H9 (cell line): ENCODE results near the gene ST14. TPM values are rescaled to one million over a fixed set of nuclear protein-coding genes. Genes with fewer than 3 reads are reported as not detected.

Experiments
- DNase-seq: peaks from one replicate; pipeline ENCODE4 v3.0.0-alpha.2; 2017
- H2AFZ ChIP-seq: one replicate; pipeline ENCODE4 v1.6.1; 2013; ENCODE audit warnings: mild to moderate bottlenecking, low read length, control low read depth, moderate library complexity
- H2AK5ac ChIP-seq: 2 replicates; pipeline ENCODE4 v1.6.1; 2013; ENCODE audit warnings: low read length, control low read depth, mixed read lengths; ENCODE audit not compliant: insufficient read length
- H2BK120ac ChIP-seq: one replicate; pipeline ENCODE4 v1.6.1; 2013; ENCODE audit warnings: low read depth, mild to moderate bottlenecking, low read length, control low read depth, inconsistent platforms; ENCODE audit not compliant: poor library complexity, severe bottlenecking
- H2BK12ac ChIP-seq: 2 replicates; pipeline ENCODE4 v1.6.1; 2013; ENCODE audit warnings: low read length, control low read depth, mixed read lengths, low read depth; ENCODE audit not compliant: insufficient read length
- H2BK15ac ChIP-seq: 2 replicates; pipeline ENCODE4 v1.6.1; 2013; ENCODE audit warnings: low read depth, low read length, control low read depth
- H2BK20ac ChIP-seq: one replicate; pipeline ENCODE4 v1.6.1; 2013; ENCODE audit warnings: low read depth, mild to moderate bottlenecking, low read length, control low read depth, inconsistent platforms; ENCODE audit not compliant: poor library complexity, severe bottlenecking
- H2BK5ac ChIP-seq: 2 replicates; pipeline ENCODE4 v1.6.1; 2013; ENCODE audit warnings: low read length, control low read depth, mixed read lengths; ENCODE audit not compliant: insufficient read length
- H3K14ac ChIP-seq: 2 replicates; pipeline ENCODE4 v1.6.1; 2013; ENCODE audit warnings: low read length, control low read depth; ENCODE audit not compliant: insufficient read depth
- H3K18ac ChIP-seq: 2 replicates; pipeline ENCODE4 v1.6.1; 2013; ENCODE audit warnings: low read depth, mild to moderate bottlenecking, mixed read lengths, low read length, control low read depth; ENCODE audit not compliant: insufficient read length
- H3K23ac ChIP-seq: 2 replicates; pipeline ENCODE4 v1.6.1; 2013; ENCODE audit warnings: low read length, control low read depth, mixed read lengths, low read depth; ENCODE audit not compliant: insufficient read length
- H3K23me2 ChIP-seq: 2 replicates; pipeline ENCODE4 v1.6.1; 2013; ENCODE audit warnings: low read depth, mild to moderate bottlenecking, mixed read lengths, low read length, control low read depth; ENCODE audit not compliant: insufficient read length, poor library complexity, severe bottlenecking
- H3K27ac ChIP-seq: 2 replicates; pipeline ENCODE4 v1.5.1; 2013; ENCODE audit warnings: low read length, control low read depth, mixed read lengths, low read depth; ENCODE audit not compliant: insufficient read length
- H3K27me3 ChIP-seq: 2 replicates; pipeline ENCODE4 v1.6.1; 2013; ENCODE audit warnings: low read length, control low read depth, inconsistent platforms; ENCODE audit not compliant: insufficient read depth
- H3K4ac ChIP-seq: 2 replicates; pipeline ENCODE4 v1.6.1; 2013; ENCODE audit warnings: low read depth, mild to moderate bottlenecking, control low read depth, inconsistent platforms, low read length, moderate library complexity
- H3K4me1 ChIP-seq: 2 replicates; pipeline ENCODE4 v1.6.1; 2013; ENCODE audit warnings: low read length, control low read depth, inconsistent platforms; ENCODE audit not compliant: insufficient read depth
- H3K4me2 ChIP-seq: 2 replicates; pipeline ENCODE4 v1.6.1; 2013; ENCODE audit warnings: low read length, control low read depth, mixed read lengths; ENCODE audit not compliant: insufficient read length, insufficient read depth
- H3K56ac ChIP-seq: 2 replicates; pipeline ENCODE4 v1.6.1; 2013; ENCODE audit warnings: low read depth, mild to moderate bottlenecking, mixed read lengths, low read length, control low read depth; ENCODE audit not compliant: insufficient read length
- H3K79me1 ChIP-seq: 2 replicates; pipeline ENCODE4 v1.6.1; 2013; ENCODE audit warnings: low read depth, mild to moderate bottlenecking, moderate library complexity, low read length, control low read depth, inconsistent platforms; ENCODE audit not compliant: insufficient read depth, poor library complexity, severe bottlenecking
- H3K79me2 ChIP-seq: 2 replicates; pipeline ENCODE4 v1.6.1; 2013; ENCODE audit warnings: low read length, control low read depth, inconsistent platforms; ENCODE audit not compliant: insufficient read depth
- H3K9ac ChIP-seq: 2 replicates; pipeline ENCODE4 v1.6.1; 2013; ENCODE audit warnings: low read length, control low read depth, mixed read lengths; ENCODE audit not compliant: insufficient read length; ENCODE audit errors: extremely low read depth
- H3K9me3 ChIP-seq: one replicate; pipeline ENCODE4 v1.6.1; 2013; ENCODE audit warnings: low read depth, low read length, inconsistent platforms; ENCODE audit not compliant: control insufficient read depth
- H3T11ph ChIP-seq: one replicate; pipeline ENCODE4 v1.6.1; 2013; ENCODE audit warnings: mild to moderate bottlenecking, low read length, control low read depth, inconsistent platforms
- H4K20me1 ChIP-seq: one replicate; pipeline ENCODE4 v1.6.1; 2013; ENCODE audit not compliant: control insufficient read depth, insufficient read length, insufficient read depth
- H4K5ac ChIP-seq: 2 replicates; pipeline ENCODE4 v1.6.1; 2013; ENCODE audit warnings: low read depth, mild to moderate bottlenecking, mixed read lengths, low read length, control low read depth; ENCODE audit not compliant: insufficient read length
- H4K8ac ChIP-seq: replicated peaks from 2 replicates; pipeline ENCODE4 v1.6.1; 2013; ENCODE audit warnings: low read length, control low read depth, mixed read lengths, low read depth; ENCODE audit not compliant: insufficient read length
- H4K91ac ChIP-seq: 2 replicates; pipeline ENCODE4 v1.6.1; 2013; ENCODE audit warnings: low read depth, mild to moderate bottlenecking, moderate library complexity, mixed read lengths, low read length, control low read depth; ENCODE audit not compliant: insufficient read length
- H3K27ac Mint-ChIP-seq, 3 experiments: 2 replicates in 2 of 3; 3 replicates in 1 of 3; pipeline ENCODE4 v1.8.0; 2020 to 2021; ENCODE audit warnings: mixed read lengths in 3 of 3, mild to moderate bottlenecking in 1 of 3, moderate library complexity in 1 of 3
- H3K27me3 Mint-ChIP-seq: 2 replicates; pipeline ENCODE4 v1.8.0; 2021; ENCODE audit warnings: low read depth, mild to moderate bottlenecking, moderate library complexity, mixed read lengths
- H3K36me3 Mint-ChIP-seq, 3 experiments: 2 replicates in 2 of 3; 3 replicates in 1 of 3; pipeline ENCODE4 v1.8.0; 2020 to 2021; ENCODE audit warnings: low read depth in 3 of 3, mixed read lengths in 3 of 3; ENCODE audit not compliant: insufficient read depth in 1 of 3
- H3K4me1 Mint-ChIP-seq, 2 experiments: 2 replicates each; pipeline ENCODE4 v1.8.0; 2020; ENCODE audit warnings: mixed read lengths in 2 of 2
- H3K4me3 Mint-ChIP-seq, 2 experiments: 2 replicates in 1 of 2; 3 replicates in 1 of 2; pipeline ENCODE4 v1.8.0; 2020 to 2021; ENCODE audit warnings: mild to moderate bottlenecking in 2 of 2, mixed read lengths in 2 of 2, moderate library complexity in 1 of 2
- H3K9me3 Mint-ChIP-seq, 2 experiments: 2 replicates in 1 of 2; 3 replicates in 1 of 2; pipeline ENCODE4 v1.8.0; 2020; ENCODE audit warnings: mild to moderate bottlenecking in 2 of 2, mixed read lengths in 2 of 2, moderate library complexity in 1 of 2
- CTCF ChIP-seq: fragments of 200-600 bp; sonication (generic); conservative IDR thresholded peaks from 3 replicates; pipeline ENCODE4 v1.8.0; 2021; ENCODE audit warnings: antibody characterized with exemption, mild to moderate bottlenecking
- WGBS: extraction: QIAGEN DNeasy Blood & Tissue Kit; methylation state at CpG from one replicate; pipeline ENCODE4 v1.1.7; 2013; ENCODE audit warnings: missing lambda C conversion rate, low lambda C conversion rate, mixed read lengths; ENCODE audit not compliant: insufficient read length; ENCODE audit errors: extremely low coverage; 5-methylcytosine and 5-hydroxymethylcytosine counted together
- total RNA-seq: library from RNA; stranded (reverse); gene quantifications from 2 replicates; pipeline ENCODE4 v1.2.1, GENCODE V29; 2021

Gene ST14
- total RNA-seq, 1 experiment from 2014 or later, result 22.4 TPM

DNA sequence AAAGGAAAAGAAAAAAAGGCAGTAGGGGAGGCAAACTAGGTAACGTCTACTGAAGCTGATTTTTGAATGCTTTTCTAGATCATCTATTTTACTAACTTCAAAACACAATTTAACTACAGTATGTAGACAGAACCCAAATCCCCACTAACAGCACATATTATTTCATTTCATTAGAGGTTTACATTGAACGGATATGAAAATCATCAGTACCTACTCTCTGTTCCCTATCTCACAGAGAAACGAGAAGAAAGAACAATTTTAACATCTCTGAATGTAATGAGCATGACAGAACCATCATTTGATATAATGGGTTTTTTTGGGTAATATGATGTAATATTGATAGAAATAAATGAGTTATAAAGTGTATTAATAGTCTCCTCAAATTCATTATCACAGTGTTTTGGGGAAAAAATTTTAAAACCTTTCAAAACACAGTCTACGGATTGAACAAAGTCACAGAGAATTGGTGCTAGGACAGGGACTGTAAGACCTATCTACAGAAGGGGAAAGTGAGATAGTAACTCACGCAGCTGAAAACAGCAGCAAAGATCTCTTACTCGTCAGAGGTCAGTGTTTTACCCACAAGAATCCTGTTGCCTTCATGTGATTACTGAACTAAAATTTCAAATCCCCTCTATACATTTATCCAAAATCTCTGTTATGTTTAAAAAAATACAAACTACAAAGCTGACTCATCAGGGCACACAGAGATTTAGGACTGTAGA is 77.9 kb downstream of the ST14 start:
- Histone ChIP-seq H3K27me3 (no peaks in the 10 kb centered on the region), H4K5ac (no peak overlapping the region), H3K4me2 (no peak overlapping the region), H3K18ac (no peak overlapping the region), H3K14ac (no peak overlapping the region), H2BK12ac (no peak overlapping the region), H4K20me1 (no peaks in the 10 kb centered on the region), H3K4me1 (no peaks in the 10 kb centered on the region), H3K79me1 (peaks cover 2% of the 10 kb centered on the region), H3K56ac (no peak overlapping the region), H3K23me2 (no peaks in the 10 kb centered on the region), H4K8ac (no peak overlapping the region), H2BK5ac (no peak overlapping the region), H4K91ac (no peak overlapping the region), H2BK120ac (no peak overlapping the region), H2AFZ (no peak overlapping the region), H3T11ph (no peak overlapping the region), H2BK15ac (no peak overlapping the region), H3K9me3 (no peaks in the 10 kb centered on the region), H2AK5ac (no peak overlapping the region), H3K27ac (no peak overlapping the region), H3K4ac (no peak overlapping the region), H3K79me2 (no peaks in the 10 kb centered on the region), H3K23ac (no peak overlapping the region), H3K9ac (no peak overlapping the region), H2BK20ac (no peak overlapping the region)
- H3K4me1 Mint-ChIP-seq, result peaks cover 2% of the 10 kb centered on the region in 2 experiments
- DNase-seq, result no peak
- no peak overlapping the region for H3K27ac Mint-ChIP-seq
- TF ChIP-seq CTCF, result no peak
- no CpG with 5 or more reads among the region's 6 CpGs for WGBS
- H3K4me3 Mint-ChIP-seq, result no peak overlapping the region
- H3K27me3 Mint-ChIP-seq, result no peaks in the 10 kb centered on the region
- no peaks in the 10 kb centered on the region for H3K9me3 Mint-ChIP-seq
- peaks cover 11 to 50% (median 40%) of the 10 kb centered on the region in 3 experiments; a peak in 6 of 7 replicates for H3K36me3 Mint-ChIP-seq
